ENCODE results near the gene ABHD1.
"Not testable (repeated sequence)": the region's sequence is repeated elsewhere in the genome, so short reads cannot be mapped to it uniquely, and the experiment has no call there.

The ABHD1 gene

GRCh38 chr2:27111392-27112078 lies 12.1 kb upstream of the ABHD1 start:
- DNase-seq: not testable (repeated sequence)

DNA sequence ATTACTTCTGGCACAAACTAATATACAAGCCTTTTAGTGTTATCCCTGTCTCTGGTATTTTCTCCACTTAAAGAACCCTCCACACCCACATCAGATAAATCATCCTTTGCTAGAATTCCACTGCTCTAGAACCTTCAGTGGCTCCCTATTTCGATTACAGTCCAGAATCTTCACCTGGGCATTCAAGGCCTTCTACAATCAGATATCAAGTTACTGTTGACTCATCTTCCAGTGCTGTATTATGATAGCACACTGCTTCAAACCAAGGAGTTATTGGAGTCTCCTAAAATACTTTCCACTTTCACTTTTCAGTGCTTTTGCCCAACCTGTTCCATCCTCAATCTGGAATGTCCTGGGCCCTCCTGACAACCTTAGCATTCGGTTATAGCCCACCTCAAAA lies 8.1 kb upstream of the ABHD1 start:
- no peak for DNase-seq

DNA sequence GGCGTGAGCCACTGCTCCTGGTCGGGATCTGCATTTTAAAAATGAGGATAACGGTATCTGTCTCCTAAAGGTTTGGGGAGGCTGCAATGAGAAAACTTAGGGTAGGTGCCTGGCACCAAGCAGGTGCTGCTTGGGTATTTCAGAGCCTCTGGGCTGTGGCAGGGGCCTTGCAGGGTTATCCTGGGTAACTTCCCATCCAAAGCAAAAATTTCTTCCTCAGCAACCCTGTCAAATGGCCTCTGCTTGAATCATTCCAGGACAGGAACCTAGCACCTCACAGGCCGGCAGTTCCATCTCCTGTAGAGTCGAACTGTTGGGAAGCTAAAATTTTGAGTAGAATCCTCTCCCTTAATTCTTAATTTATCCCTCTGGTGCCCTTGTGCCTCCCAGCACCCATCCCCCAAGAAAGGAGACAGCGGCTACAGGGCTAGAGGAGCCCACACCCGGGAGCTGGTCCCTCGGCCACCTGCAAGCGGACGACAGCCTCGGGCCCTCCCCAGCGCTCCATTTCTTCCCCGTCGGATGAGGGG lies 5.6 kb upstream of the ABHD1 start:
- DNase-seq: no peak

GRCh38 chr2:27118525-27119329 lies 4.9 kb upstream of the ABHD1 start, which contains the start of gene CGREF1:
Gene CGREF1, minus strand, starts transcription at chr2:27119128. Its CDS starts 14,762 bp downstream, at chr2:27104366.
- peak; percentile 41 for DNase-seq

DNA sequence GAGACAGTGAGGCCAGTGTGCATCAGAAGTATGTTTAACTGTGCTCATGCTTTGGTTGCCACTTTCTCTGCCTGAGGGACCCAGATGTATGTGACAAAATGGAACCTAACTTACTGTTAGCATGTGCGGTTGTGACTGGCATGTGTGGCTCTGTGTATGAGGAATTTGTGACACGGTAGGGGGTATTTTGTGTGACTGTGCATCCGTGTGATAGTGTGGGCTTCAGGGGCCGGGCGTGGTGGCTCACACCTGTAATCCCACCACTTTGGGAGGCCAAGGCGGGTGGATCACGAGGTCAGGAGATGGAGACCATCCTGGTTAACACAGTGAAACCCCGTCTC lies 4.3 kb upstream of the ABHD1 start:
- DNase-seq: not testable (repeated sequence)

GRCh38 chr2:27121906-27122305 lies 1.7 kb upstream of the ABHD1 start:
- DNase-seq: no peak

- DNase-seq: no peak
Observed at GRCh38 chr2:27122791-27123190, 824 bp upstream of the ABHD1 start.

- DNase-seq: no peak
Observed at GRCh38 chr2:27125104-27125503, 1.5 kb downstream of the ABHD1 start.

DNA sequence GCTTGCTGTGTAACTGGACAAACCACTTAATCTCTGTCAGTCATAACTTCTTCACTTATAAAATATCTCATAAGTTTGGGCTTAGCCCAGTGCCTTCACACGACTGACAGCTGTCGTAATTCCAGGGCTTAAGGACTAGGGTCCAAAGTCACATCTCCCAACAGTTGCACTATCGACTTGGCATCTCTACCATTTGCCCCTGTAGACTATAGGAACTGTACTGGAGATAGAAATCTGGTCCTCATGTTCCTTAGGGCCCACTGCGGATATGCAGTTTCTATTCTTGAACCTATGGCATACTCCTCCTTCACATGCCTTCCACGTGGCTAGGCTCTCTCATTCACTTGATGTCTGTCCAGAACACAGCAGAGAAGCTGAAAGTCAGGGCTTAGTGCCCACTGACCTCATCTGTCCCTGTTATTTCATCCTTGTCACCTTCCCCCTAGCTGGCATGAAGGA lies 2.7 kb downstream of the ABHD1 start:
- DNase-seq: no peak

- no peak for DNase-seq
Observed at GRCh38 chr2:27127883-27128667, 4.5 kb downstream of the ABHD1 start.

- no peak for DNase-seq
Observed at GRCh38 chr2:27128668-27129571, 5.3 kb downstream of the ABHD1 start.

DNA sequence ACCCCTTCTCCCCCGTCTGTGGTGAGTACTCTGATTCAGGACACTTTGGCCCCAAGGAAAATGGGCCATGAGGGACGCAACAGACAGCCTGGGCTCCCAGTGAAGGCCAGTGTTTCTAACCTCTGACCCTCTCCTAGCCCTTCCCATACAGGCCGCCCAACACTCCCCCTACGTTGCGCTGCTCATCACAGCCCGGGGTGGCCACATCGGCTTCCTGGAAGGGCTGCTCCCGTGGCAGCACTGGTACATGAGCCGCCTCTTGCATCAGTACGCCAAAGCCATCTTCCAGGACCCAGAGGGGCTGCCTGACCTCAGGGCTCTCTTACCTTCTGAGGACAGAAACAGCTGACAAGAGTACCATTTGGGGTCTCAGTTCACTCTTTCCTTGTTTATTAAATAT lies 6.8 kb downstream of the ABHD1 start:
- DNase-seq: no peak

DNA sequence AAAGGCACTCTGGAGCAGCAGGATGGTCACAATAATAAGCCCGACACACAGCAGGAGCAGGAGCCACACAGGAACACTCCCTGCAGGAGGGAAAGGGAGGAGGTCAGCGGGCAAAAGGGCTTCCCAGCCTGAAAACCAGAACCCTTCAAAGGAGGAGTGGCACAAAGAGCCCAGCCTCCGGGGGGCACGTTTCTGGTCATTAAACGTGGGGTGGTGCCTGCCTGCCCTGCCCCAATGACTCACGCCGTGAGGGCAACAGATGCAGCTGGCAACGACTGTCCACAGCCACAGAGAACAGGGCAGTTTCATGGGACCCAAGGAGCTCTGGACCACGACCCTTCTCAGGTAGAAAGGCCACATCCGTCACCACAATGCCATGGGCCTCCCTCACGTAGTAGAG lies 7.8 kb downstream of the ABHD1 start:
- no peak for DNase-seq

DNA sequence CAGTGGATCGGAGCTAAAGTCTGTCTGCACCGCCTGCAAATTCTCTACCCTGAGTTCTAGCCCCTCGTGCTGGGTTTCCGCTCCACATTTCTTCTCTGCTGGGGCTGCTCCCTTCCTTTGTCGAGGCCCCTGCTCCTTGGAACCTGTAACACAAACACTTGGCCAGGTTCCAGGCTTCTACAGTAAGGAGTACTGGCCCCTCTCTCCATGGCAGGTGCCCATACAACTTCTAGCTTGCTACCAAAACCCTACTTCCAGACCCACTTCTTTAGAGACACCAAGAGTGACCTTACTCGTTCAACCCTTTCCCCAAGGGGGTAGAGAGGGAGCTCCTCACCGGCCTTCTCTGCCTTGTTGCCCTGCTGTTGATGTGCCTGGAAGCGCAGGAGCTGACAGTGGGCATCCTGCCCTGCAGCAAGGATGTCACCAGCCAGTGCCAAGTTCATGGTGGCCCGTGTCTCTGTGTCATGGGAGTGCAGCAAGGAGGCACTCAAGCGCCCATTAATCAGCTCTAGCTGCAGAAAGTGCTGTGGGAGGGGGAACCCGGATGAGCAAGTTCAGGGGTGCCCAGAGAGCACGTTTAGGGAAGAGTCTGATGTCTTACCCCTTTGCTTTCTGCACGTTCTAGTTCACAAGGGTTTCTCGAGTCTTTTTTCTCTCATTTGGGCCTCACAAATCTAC lies 9.7 kb downstream of the ABHD1 start:
- peak; percentile 49 for DNase-seq

DNA sequence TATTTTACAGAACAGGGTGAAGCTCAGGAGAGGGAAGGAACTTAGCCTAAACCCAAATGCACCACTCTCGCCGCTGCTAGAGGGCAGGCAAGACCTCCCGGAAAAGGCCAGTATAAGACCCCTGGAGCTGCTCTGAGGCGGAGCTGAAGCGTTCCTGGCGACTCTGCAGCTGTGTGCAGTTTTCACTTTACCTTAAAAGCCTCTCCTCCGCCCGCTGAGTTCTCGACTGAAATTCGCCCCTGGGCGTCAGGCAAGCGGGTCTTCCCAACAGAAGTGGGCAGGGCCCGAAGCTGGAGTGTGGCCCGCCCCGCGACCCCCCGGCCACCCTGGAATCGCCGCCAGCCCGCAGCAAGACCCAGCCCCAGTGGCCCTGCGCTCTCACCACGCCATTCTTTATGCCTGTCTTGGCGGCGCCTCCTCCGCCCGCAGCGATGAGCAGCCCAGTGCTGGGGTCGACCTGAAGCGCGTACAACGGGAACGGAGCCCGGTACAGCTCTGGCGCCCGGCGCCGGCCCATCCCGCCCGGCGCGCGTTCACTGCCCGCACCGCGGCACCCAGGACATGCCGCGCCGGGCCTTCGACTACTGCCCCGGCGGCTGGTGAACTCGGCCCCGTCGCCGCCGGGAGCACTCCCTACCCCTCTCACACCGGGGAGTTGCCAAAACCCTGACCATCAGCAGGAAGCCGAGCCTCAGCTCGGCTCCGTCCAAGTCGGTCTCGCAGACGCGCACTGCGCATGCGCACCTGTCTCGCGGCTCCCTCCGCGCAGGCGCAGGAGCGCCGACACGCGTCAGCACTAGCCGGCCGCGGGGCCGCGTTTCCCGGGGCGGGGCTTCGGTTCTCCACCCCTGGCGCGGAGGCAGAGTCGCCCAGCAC lies 10.5 kb downstream of the ABHD1 start, which contains the start of gene PREB:
PREB (minus strand) TSS at position 732 of the 876 bp plus-strand sequence; CDS start at position 517, 215 bp downstream.
- DNase-seq: peak; percentile 99

GRCh38 chr2:27134781-27135477 lies 11.3 kb downstream of the ABHD1 start:
- no peak for DNase-seq

DNA sequence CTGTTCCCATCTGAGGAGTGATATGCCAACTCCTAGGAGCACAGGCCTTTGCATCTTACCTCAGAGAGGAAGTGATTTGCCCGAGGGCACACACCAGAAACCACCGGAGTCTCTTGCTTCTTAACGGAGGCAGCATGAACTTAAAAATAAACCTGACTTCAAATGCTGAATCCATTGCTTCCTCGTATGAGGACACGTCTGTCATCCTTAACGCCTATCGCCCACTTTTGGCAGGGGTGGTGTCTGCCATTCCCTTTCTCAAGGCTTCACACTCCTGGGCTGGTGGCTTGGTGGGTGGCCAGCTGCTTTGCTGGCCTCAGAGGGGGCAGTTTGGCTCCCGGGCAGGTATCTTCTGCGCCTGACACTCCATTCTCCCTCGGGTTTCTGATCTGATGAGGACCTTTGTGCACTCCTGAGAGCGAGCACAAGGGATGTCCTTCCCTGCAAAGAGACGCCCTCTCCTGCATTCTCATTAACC lies 11.9 kb downstream of the ABHD1 start:
- no peak for DNase-seq

- no peak for DNase-seq
Observed at GRCh38 chr2:27136751-27137150, 13.1 kb downstream of the ABHD1 start.

DNA sequence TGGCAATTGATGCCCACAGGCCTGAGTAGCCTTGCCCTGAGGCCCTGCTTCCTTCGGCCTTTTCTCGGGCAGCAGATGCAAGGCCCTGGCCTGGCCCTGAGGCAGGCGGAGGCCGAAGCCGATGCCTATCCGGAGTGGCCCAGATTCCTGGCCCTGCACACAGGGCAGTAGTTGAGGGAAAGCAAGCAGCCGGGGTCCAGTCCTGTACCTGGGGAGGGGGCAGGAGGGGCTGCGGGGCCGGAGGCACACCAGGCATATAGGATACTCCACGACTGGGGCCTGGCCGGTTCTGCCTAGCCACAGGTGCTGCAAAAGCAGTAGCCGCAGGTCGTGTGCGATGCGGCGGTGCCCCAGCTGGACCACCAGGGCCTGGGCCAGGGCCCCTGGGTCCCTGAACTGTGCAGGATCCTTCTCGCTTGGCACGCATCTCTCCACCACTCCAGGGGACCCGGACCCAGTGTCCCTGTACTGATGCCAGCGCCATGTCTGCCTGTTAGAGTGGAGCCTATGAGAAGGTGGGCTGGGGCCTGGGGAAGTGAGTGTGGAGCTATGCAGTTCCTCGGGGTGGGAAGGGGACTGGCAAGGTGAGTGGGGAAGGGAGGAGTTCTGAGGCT lies 13.8 kb downstream of the ABHD1 start:
- DNase-seq: no peak
